Measurements from ENCODE around the gene AFAP1. TPM values are rescaled to one million over a fixed set of nuclear protein-coding genes. Genes with fewer than 3 reads are reported as not detected.

AFAP1 gene
- total RNA-seq, 5 donors from 2014 or later (not counting 1 experiment from before 2014, with no cell fraction given), result 4.8 to 34.8 (median 20.3) TPM

GRCh38 chr4:7760228-7760627 lies 179.4 kb downstream of the AFAP1 start:
- Mint-ChIP-seq H3K4me3 (peak overlapping the region; percentile 70 to 79 (median 74)), H3K27ac (peak overlapping the region; percentile 95 to 97), H3K9me3 (no peaks in the 10 kb centered on the region), H3K4me1 (peaks cover 12 to 39% (median 35%) of the 10 kb centered on the region in 3 donors), H3K36me3 (peaks cover 8% of the 10 kb centered on the region), H3K27me3 (no peaks in the 10 kb centered on the region)
- WGBS (ENCODE audit: insufficient coverage), result 85% methylated on average over 7 of the region's 9 CpGs
- Histone ChIP-seq H3K27me3 (replicated peaks in 1 of 2; ENCODE audit: control insufficient read depth in 2 of 2, extremely low read depth in 1 of 2, insufficient read depth in 2 of 2, low read length in 1 of 2) (no peaks in the 10 kb centered on the region), H3K4me3 (ENCODE audit: control insufficient read depth in 1 of 2, extremely low read depth in 1 of 2, low read length in 1 of 2) (no peak overlapping the region), H3K9me3 (no peaks in the 10 kb centered on the region), H3K4me1 (ENCODE audit: control insufficient read depth in 1 of 2, extremely low read depth in 1 of 2, insufficient read depth in 2 of 2, low read length in 2 of 2) (peaks cover 19 to 49% of the 10 kb centered on the region in 2 experiments), H3K27ac (ENCODE audit: low read length) (peak overlapping the region; percentile 87), H3K36me3 (ENCODE audit: control insufficient read depth in 2 of 2, extremely low read depth in 1 of 2, insufficient read depth in 1 of 2, low read length in 1 of 2) (peaks cover 0 to 7% of the 10 kb centered on the region in 2 donors)
- CTCF ChIA-PET, result no interaction called here
- ATAC-seq (replicated peaks in 1 of 4) (no peak), DNase-seq (no peak)
- POLR2A ChIA-PET, result interaction anchor here in 1 of 2 donors (0.5 kb wide), 1 partner anchor 42 kb away, joined by 3 read pairs; no protein-coding TSS in a partner anchor

GRCh38 chr4:7759635-7760034 lies 180.0 kb downstream of the AFAP1 start:
- H3K27me3 Mint-ChIP-seq, result no peaks in the 10 kb centered on the region
- peak overlapping the region; percentile 87 for H3K27ac ChIP-seq (ENCODE audit: low read length)
- ATAC-seq (replicated peaks in 1 of 4) (peak; percentile 12 to 28 (median 17)), DNase-seq (peak in 2 of 35 experiments; percentile 14 to 16)
- 67% methylated on average over 4 of the region's 7 CpGs for WGBS (ENCODE audit: insufficient coverage)
- ChIA-PET CTCF (no interaction called here), POLR2A (interaction anchor here in 1 of 2 donors (0.5 kb wide), 1 partner anchor 43 kb away, joined by 3 read pairs; no protein-coding TSS in a partner anchor)
- peak overlapping the region; percentile 70 to 79 (median 74) for H3K4me3 Mint-ChIP-seq
- no peaks in the 10 kb centered on the region for H3K9me3 Mint-ChIP-seq
- no peaks in the 10 kb centered on the region for H3K9me3 ChIP-seq
- H3K36me3 ChIP-seq (ENCODE audit: control insufficient read depth in 2 of 2, extremely low read depth in 1 of 2, insufficient read depth in 1 of 2, low read length in 1 of 2), result peaks cover 0 to 7% of the 10 kb centered on the region in 2 donors
- H3K27me3 ChIP-seq (replicated peaks in 1 of 2; ENCODE audit: control insufficient read depth in 2 of 2, extremely low read depth in 1 of 2, insufficient read depth in 2 of 2, low read length in 1 of 2), result no peaks in the 10 kb centered on the region
- H3K4me3 ChIP-seq (ENCODE audit: control insufficient read depth in 1 of 2, extremely low read depth in 1 of 2, low read length in 1 of 2), result peak overlapping the region; percentile 7 to 16
- H3K4me1 ChIP-seq (ENCODE audit: control insufficient read depth in 1 of 2, extremely low read depth in 1 of 2, insufficient read depth in 2 of 2, low read length in 2 of 2), result peaks cover 19 to 49% of the 10 kb centered on the region in 2 experiments
- H3K36me3 Mint-ChIP-seq, result peaks cover 5% of the 10 kb centered on the region
- H3K27ac Mint-ChIP-seq, result peak overlapping the region; percentile 95 to 97
- H3K4me1 Mint-ChIP-seq, result peaks cover 12 to 39% (median 35%) of the 10 kb centered on the region in 3 donors

- 10% methylated on average over 9 of the region's 12 CpGs for WGBS (ENCODE audit: insufficient coverage)
- DNase-seq (peak; percentile 24 to 85 (median 67)), ATAC-seq (replicated peaks in 1 of 4) (peak; percentile 92 to 95 (median 94))
- POLR2A ChIA-PET, result no interaction called here
- peak overlapping the region; percentile 87 for H3K27ac ChIP-seq (ENCODE audit: low read length)
- peaks cover 0 to 7% of the 10 kb centered on the region in 2 donors for H3K36me3 ChIP-seq (ENCODE audit: control insufficient read depth in 2 of 2, extremely low read depth in 1 of 2, insufficient read depth in 1 of 2, low read length in 1 of 2)
- peaks cover 5% of the 10 kb centered on the region for H3K36me3 Mint-ChIP-seq
- H3K4me1 Mint-ChIP-seq, result peaks cover 12 to 39% (median 35%) of the 10 kb centered on the region in 3 donors
- peaks cover 19 to 49% of the 10 kb centered on the region in 2 experiments for H3K4me1 ChIP-seq (ENCODE audit: control insufficient read depth in 1 of 2, extremely low read depth in 1 of 2, insufficient read depth in 2 of 2, low read length in 2 of 2)
- H3K27ac Mint-ChIP-seq, result peak overlapping the region; percentile 95 to 97
- peak overlapping the region; percentile 70 to 79 (median 74) for H3K4me3 Mint-ChIP-seq
- no peaks in the 10 kb centered on the region for H3K27me3 Mint-ChIP-seq
- CTCF ChIA-PET, result interaction anchor here in 1 of 2 donors (1.5 kb wide), 1 partner anchor 43 kb away, joined by 4 read pairs; no protein-coding TSS in a partner anchor
- no peaks in the 10 kb centered on the region for H3K9me3 ChIP-seq
- peak overlapping the region; percentile 7 to 16 for H3K4me3 ChIP-seq (ENCODE audit: control insufficient read depth in 1 of 2, extremely low read depth in 1 of 2, low read length in 1 of 2)
- no peaks in the 10 kb centered on the region for H3K27me3 ChIP-seq (replicated peaks in 1 of 2; ENCODE audit: control insufficient read depth in 2 of 2, extremely low read depth in 1 of 2, insufficient read depth in 2 of 2, low read length in 1 of 2)
- H3K9me3 Mint-ChIP-seq, result no peaks in the 10 kb centered on the region
Measured at GRCh38 chr4:7759216-7759615, 180.4 kb downstream of the AFAP1 start.

- no peaks in the 10 kb centered on the region for H3K27me3 ChIP-seq (replicated peaks in 1 of 2; ENCODE audit: control insufficient read depth in 2 of 2, extremely low read depth in 1 of 2, insufficient read depth in 2 of 2, low read length in 1 of 2)
- no peak for ATAC-seq (replicated peaks in 1 of 4)
- H3K4me3 ChIP-seq (ENCODE audit: control insufficient read depth in 1 of 2, extremely low read depth in 1 of 2, low read length in 1 of 2), result no peak overlapping the region
- peaks cover 19 to 49% of the 10 kb centered on the region in 2 experiments for H3K4me1 ChIP-seq (ENCODE audit: control insufficient read depth in 1 of 2, extremely low read depth in 1 of 2, insufficient read depth in 2 of 2, low read length in 2 of 2)
- peak in 1 of 35 experiments; percentile 17 for DNase-seq
- H3K36me3 ChIP-seq (ENCODE audit: control insufficient read depth in 2 of 2, extremely low read depth in 1 of 2, insufficient read depth in 1 of 2, low read length in 1 of 2), result peaks cover 0 to 7% of the 10 kb centered on the region in 2 donors
- ChIA-PET POLR2A (interaction anchor here in 1 of 2 donors (0.7 kb wide), 1 partner anchor 150 kb away, joined by 6 read pairs; no protein-coding TSS in a partner anchor), CTCF (interaction anchor here in 1 of 2 donors (1.5 kb wide), 1 partner anchor 44 kb away, joined by 4 read pairs; no protein-coding TSS in a partner anchor)
- Mint-ChIP-seq H3K36me3 (peaks cover 5% of the 10 kb centered on the region), H3K27me3 (no peaks in the 10 kb centered on the region), H3K27ac (peak overlapping the region; percentile 92 to 97), H3K9me3 (no peaks in the 10 kb centered on the region), H3K4me1 (peaks cover 12 to 39% (median 35%) of the 10 kb centered on the region in 3 donors), H3K4me3 (peak overlapping the region in 1 of 3 donors; percentile 70)
- WGBS (ENCODE audit: insufficient coverage), result 68% methylated on average over 4 of the region's 11 CpGs
- H3K27ac ChIP-seq (ENCODE audit: low read length), result peak overlapping the region; percentile 87
- H3K9me3 ChIP-seq, result no peaks in the 10 kb centered on the region
Measured at GRCh38 chr4:7758476-7758875, 181.2 kb downstream of the AFAP1 start.

GRCh38 chr4:7757501-7758471 lies 181.9 kb downstream of the AFAP1 start:
- 83% methylated on average over 16 of the region's 22 CpGs for WGBS (ENCODE audit: insufficient coverage)
- ATAC-seq (replicated peaks in 1 of 4) (no peak), DNase-seq (no peak)
- H3K36me3 Mint-ChIP-seq, result peaks cover 5% of the 10 kb centered on the region
- no peaks in the 10 kb centered on the region for H3K27me3 Mint-ChIP-seq
- no peak overlapping the region for H3K4me3 Mint-ChIP-seq
- POLR2A ChIA-PET, result no interaction called here
- no peaks in the 10 kb centered on the region for H3K9me3 ChIP-seq
- CTCF ChIA-PET, result interaction anchor here in 1 of 2 donors (1.5 kb wide), 1 partner anchor 44 kb away, joined by 4 read pairs; no protein-coding TSS in a partner anchor
- H3K4me3 ChIP-seq (ENCODE audit: control insufficient read depth in 1 of 2, extremely low read depth in 1 of 2, low read length in 1 of 2), result no peak overlapping the region
- no peak overlapping the region for H3K27ac ChIP-seq (ENCODE audit: low read length)
- H3K9me3 Mint-ChIP-seq, result no peaks in the 10 kb centered on the region
- no peaks in the 10 kb centered on the region for H3K27me3 ChIP-seq (replicated peaks in 1 of 2; ENCODE audit: control insufficient read depth in 2 of 2, extremely low read depth in 1 of 2, insufficient read depth in 2 of 2, low read length in 1 of 2)
- peaks cover 0 to 7% of the 10 kb centered on the region in 2 donors for H3K36me3 ChIP-seq (ENCODE audit: control insufficient read depth in 2 of 2, extremely low read depth in 1 of 2, insufficient read depth in 1 of 2, low read length in 1 of 2)
- H3K27ac Mint-ChIP-seq, result peak overlapping the region; percentile 92 to 97
- peaks cover 12 to 39% (median 35%) of the 10 kb centered on the region in 3 donors for H3K4me1 Mint-ChIP-seq
- H3K4me1 ChIP-seq (ENCODE audit: control insufficient read depth in 1 of 2, extremely low read depth in 1 of 2, insufficient read depth in 2 of 2, low read length in 2 of 2), result peaks cover 19 to 49% of the 10 kb centered on the region in 2 experiments
